ENCODE results near the gene SEC61A1. TPM values are rescaled to one million over a fixed set of nuclear protein-coding genes. Genes with fewer than 3 reads are reported as not detected.

The SEC61A1 gene
- total RNA-seq, 1 experiment from 2014 or later, result 85.3 TPM

DNA sequence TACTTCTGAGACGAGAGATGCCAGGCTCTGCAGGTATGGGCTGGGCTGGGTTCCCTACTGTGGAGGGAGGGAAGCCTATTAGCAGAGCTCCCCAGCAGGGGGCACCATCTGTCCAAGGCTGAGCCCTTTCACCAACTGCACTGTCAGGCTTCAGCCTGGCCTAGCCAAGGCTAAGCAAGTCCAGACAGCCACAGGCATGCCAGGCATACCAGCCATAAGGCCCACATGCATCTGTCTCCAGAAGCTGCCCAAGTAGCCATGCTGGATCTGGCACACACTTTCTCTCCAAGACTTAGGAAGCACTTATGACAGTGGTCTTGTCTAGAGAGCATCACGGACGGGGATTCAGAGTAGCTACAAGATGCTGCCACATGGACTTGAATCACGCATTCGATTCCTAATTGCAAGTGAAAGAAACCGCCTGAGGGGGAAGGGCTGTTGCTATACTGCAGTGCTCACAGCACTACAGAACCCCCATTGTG, 43.0 kb downstream of the SEC61A1 start:
- Histone ChIP-seq H3K4me3 (ENCODE audit: low read length) (peak overlapping the region; percentile 40; the same call in 1 of the 2 replicates), H3K9ac (ENCODE audit: low read length) (peak overlapping the region; percentile 61), H2AFZ (ENCODE audit: low read length) (no peak overlapping the region), H3K36me3 (ENCODE audit: insufficient read depth, low read length) (peaks cover 80% of the 10 kb centered on the region), H3K79me2 (ENCODE audit: low read length) (peaks cover 65% of the 10 kb centered on the region), H3K4me2 (ENCODE audit: low read depth, low read length, poor library complexity, severe bottlenecking) (peak overlapping the region; percentile 58), H3K9me3 (ENCODE audit: low read length) (no peaks in the 10 kb centered on the region), H3K27me3 (ENCODE audit: low read length) (no peaks in the 10 kb centered on the region), H4K20me1 (ENCODE audit: insufficient read depth, low read depth, low read length) (peaks cover 10% of the 10 kb centered on the region; the same call in 1 of the 2 replicates), H3K9me2 (replicated peaks; ENCODE audit: insufficient read depth, low read length) (no peaks in the 10 kb centered on the region), H3K4me1 (ENCODE audit: low read length) (peaks cover 76% of the 10 kb centered on the region), H3K27ac (ENCODE audit: low read length) (peak overlapping the region; percentile 91)
- DNase-seq, result peak; percentile 92

DNA sequence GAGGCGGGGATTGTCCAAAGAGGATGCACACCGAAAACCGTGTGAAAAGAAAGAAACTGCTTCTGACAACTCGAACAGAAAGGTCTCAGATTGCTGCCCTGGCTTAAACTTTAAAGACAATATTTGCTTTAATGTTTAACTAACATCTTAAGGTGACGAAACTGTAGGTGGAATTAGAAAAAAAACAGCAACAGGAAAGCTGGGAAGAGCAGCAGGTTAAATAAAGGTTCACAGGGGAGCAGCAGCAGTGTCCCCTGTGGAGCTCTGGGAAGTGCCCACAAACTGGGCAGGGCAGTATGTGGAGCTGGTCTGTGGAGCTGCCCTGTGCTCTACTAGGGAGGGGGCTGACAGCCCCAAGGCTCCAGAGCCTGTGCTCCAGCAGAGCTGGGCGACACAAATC, 46.0 kb downstream of the SEC61A1 start:
- Histone ChIP-seq H3K9ac (ENCODE audit: low read length) (no peak overlapping the region), H2AFZ (ENCODE audit: low read length) (no peak overlapping the region), H4K20me1 (ENCODE audit: insufficient read depth, low read depth, low read length) (peaks cover 24% of the 10 kb centered on the region; the same call in 1 of the 2 replicates), H3K27me3 (ENCODE audit: low read length) (no peaks in the 10 kb centered on the region), H3K4me3 (ENCODE audit: low read length) (no peak overlapping the region), H3K79me2 (ENCODE audit: low read length) (peaks cover 64% of the 10 kb centered on the region), H3K27ac (ENCODE audit: low read length) (peak overlapping the region; percentile 91; the same call in 1 of the 2 replicates), H3K36me3 (ENCODE audit: insufficient read depth, low read length) (peaks cover 82% of the 10 kb centered on the region), H3K4me1 (ENCODE audit: low read length) (peaks cover 67% of the 10 kb centered on the region), H3K9me3 (ENCODE audit: low read length) (no peaks in the 10 kb centered on the region), H3K9me2 (replicated peaks; ENCODE audit: insufficient read depth, low read length) (no peaks in the 10 kb centered on the region), H3K4me2 (ENCODE audit: low read depth, low read length, poor library complexity, severe bottlenecking) (no peak overlapping the region)
- no peak for DNase-seq

GRCh38 chr3:128100161-128100560, 47.9 kb downstream of the SEC61A1 start:
- peaks cover 30% of the 10 kb centered on the region; the same call in 1 of the 2 replicates for H4K20me1 ChIP-seq (ENCODE audit: insufficient read depth, low read depth, low read length)
- no peaks in the 10 kb centered on the region for H3K27me3 ChIP-seq (ENCODE audit: low read length)
- no peak overlapping the region for H2AFZ ChIP-seq (ENCODE audit: low read length)
- no peak overlapping the region; the same call in 1 of the 2 replicates for H3K27ac ChIP-seq (ENCODE audit: low read length)
- H3K9me3 ChIP-seq (ENCODE audit: low read length), result no peaks in the 10 kb centered on the region
- no peak overlapping the region for H3K4me3 ChIP-seq (ENCODE audit: low read length)
- H3K36me3 ChIP-seq (ENCODE audit: insufficient read depth, low read length), result peaks cover 78% of the 10 kb centered on the region
- H3K9me2 ChIP-seq (replicated peaks; ENCODE audit: insufficient read depth, low read length), result no peaks in the 10 kb centered on the region
- H3K4me1 ChIP-seq (ENCODE audit: low read length), result peaks cover 48% of the 10 kb centered on the region
- no peak for DNase-seq
- no peak overlapping the region for H3K4me2 ChIP-seq (ENCODE audit: low read depth, low read length, poor library complexity, severe bottlenecking)
- peaks cover 62% of the 10 kb centered on the region for H3K79me2 ChIP-seq (ENCODE audit: low read length)
- no peak overlapping the region for H3K9ac ChIP-seq (ENCODE audit: low read length)

DNA sequence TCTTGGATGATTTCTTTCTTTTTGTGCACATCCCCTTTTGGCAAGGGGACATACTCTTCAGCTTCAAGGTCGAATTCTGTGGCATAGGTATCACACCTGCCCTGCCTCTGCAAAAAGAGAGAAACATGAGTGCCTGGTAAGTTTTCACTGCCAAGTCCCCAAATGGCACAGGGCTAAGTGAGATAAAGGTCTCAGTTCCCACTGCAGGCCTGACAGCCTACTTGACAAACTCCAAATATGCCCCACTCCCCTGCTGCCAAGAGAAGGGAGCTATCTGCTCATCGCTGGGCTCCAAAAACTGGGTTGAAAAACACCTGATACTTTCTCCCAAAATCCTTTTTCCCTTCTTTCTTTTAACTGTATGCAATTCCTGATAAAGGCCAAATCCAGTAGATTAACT, 48.4 kb downstream of the SEC61A1 start:
- H2AFZ ChIP-seq (ENCODE audit: low read length), result no peak overlapping the region
- DNase-seq, result no peak
- H3K9ac ChIP-seq (ENCODE audit: low read length), result no peak overlapping the region
- no peaks in the 10 kb centered on the region for H3K9me2 ChIP-seq (replicated peaks; ENCODE audit: insufficient read depth, low read length)
- H3K27me3 ChIP-seq (ENCODE audit: low read length), result no peaks in the 10 kb centered on the region
- H3K36me3 ChIP-seq (ENCODE audit: insufficient read depth, low read length), result peaks cover 82% of the 10 kb centered on the region
- peaks cover 29% of the 10 kb centered on the region; the same call in 1 of the 2 replicates for H4K20me1 ChIP-seq (ENCODE audit: insufficient read depth, low read depth, low read length)
- peaks cover 64% of the 10 kb centered on the region for H3K79me2 ChIP-seq (ENCODE audit: low read length)
- H3K9me3 ChIP-seq (ENCODE audit: low read length), result no peaks in the 10 kb centered on the region
- H3K27ac ChIP-seq (ENCODE audit: low read length), result no peak overlapping the region
- peaks cover 43% of the 10 kb centered on the region for H3K4me1 ChIP-seq (ENCODE audit: low read length)
- no peak overlapping the region for H3K4me2 ChIP-seq (ENCODE audit: low read depth, low read length, poor library complexity, severe bottlenecking)
- no peak overlapping the region for H3K4me3 ChIP-seq (ENCODE audit: low read length)

DNA sequence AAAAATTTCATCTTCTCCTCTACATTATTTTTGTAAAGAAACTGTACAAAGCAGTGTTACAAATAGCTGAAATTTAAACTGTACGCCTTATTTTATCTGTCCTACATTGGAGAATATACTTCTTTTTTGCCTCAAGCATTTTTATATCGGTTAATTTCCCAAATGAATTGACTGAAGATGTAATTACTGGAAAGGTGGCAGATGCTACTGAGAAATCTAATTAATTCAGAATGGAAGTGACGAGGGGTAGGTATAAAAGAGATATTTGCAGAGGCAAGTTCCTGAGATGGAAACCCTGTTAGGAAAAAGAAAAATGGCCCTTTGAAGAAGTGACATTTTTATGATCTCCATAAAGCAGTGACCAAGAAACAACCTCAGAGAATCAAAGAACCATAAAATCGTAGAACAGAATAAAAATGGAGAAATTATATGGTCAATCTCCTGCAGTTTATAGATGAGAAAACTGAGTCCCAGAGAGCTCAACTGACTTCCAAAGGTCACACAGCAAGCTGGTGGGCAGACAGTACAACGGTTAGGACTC, 51.0 kb downstream of the SEC61A1 start:
- no peak overlapping the region for H3K4me2 ChIP-seq (ENCODE audit: low read depth, low read length, poor library complexity, severe bottlenecking)
- H4K20me1 ChIP-seq (ENCODE audit: insufficient read depth, low read depth, low read length), result peaks cover 37% of the 10 kb centered on the region; the same call in 1 of the 2 replicates
- peaks cover 17% of the 10 kb centered on the region for H3K4me1 ChIP-seq (ENCODE audit: low read length)
- peaks cover 86% of the 10 kb centered on the region for H3K36me3 ChIP-seq (ENCODE audit: insufficient read depth, low read length)
- H3K9me2 ChIP-seq (replicated peaks; ENCODE audit: insufficient read depth, low read length), result no peaks in the 10 kb centered on the region
- H3K9me3 ChIP-seq (ENCODE audit: low read length), result no peaks in the 10 kb centered on the region
- no peak for DNase-seq
- H3K27ac ChIP-seq (ENCODE audit: low read length), result no peak overlapping the region
- peaks cover 85% of the 10 kb centered on the region for H3K79me2 ChIP-seq (ENCODE audit: low read length)
- H2AFZ ChIP-seq (ENCODE audit: low read length), result no peak overlapping the region
- no peak overlapping the region for H3K9ac ChIP-seq (ENCODE audit: low read length)
- H3K27me3 ChIP-seq (ENCODE audit: low read length), result no peaks in the 10 kb centered on the region
- H3K4me3 ChIP-seq (ENCODE audit: low read length), result no peak overlapping the region

DNA sequence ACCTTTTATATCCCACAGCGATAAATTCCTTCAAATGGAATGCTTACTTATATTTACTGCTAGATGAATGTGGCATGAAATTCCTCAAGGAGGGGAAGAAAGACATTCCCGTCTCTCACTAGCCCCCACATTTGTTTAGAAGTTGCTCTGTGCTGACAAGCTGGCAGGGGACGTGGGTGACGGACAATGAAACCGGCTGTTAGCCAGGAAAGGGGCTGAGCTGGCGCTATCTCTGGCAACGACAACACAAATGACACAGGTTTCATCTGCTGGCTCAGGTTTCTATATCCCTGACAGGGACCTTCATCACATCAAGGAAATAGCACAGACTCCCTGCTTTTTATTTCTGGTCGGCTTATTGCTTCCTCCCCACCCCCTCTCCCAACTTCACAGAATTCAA, 55.6 kb downstream of the SEC61A1 start:
- no peaks in the 10 kb centered on the region for H3K27me3 ChIP-seq (ENCODE audit: low read length)
- H3K36me3 ChIP-seq (ENCODE audit: insufficient read depth, low read length), result peaks cover 75% of the 10 kb centered on the region
- no peak overlapping the region for H3K27ac ChIP-seq (ENCODE audit: low read length)
- peaks cover 35% of the 10 kb centered on the region; the same call in 1 of the 2 replicates for H4K20me1 ChIP-seq (ENCODE audit: insufficient read depth, low read depth, low read length)
- H3K79me2 ChIP-seq (ENCODE audit: low read length), result peaks cover 92% of the 10 kb centered on the region
- no peak overlapping the region for H3K9ac ChIP-seq (ENCODE audit: low read length)
- H2AFZ ChIP-seq (ENCODE audit: low read length), result no peak overlapping the region
- no peak overlapping the region for H3K4me3 ChIP-seq (ENCODE audit: low read length)
- DNase-seq, result no peak
- no peaks in the 10 kb centered on the region for H3K4me1 ChIP-seq (ENCODE audit: low read length)
- no peak overlapping the region for H3K4me2 ChIP-seq (ENCODE audit: low read depth, low read length, poor library complexity, severe bottlenecking)
- H3K9me2 ChIP-seq (replicated peaks; ENCODE audit: insufficient read depth, low read length), result no peaks in the 10 kb centered on the region
- no peaks in the 10 kb centered on the region for H3K9me3 ChIP-seq (ENCODE audit: low read length)

DNA sequence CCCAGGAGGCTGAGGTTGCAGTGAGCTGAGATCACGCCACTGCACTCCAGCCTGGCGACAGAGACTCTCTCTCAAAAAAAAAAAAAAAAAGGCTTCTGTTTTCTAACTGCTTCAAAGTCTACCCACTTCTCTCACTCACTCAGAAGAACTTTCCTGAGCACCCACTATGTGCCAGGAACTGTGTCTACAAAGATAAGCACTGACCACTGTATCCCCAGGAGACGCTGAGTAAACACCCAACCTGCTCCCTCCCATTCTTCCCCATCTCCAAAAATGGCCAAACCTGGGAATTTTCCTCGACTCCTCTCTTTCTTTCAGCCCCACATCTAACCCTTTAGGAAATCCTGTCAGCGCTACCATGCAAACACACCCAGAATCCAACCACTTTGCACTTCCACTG, 58.9 kb downstream of the SEC61A1 start:
- H3K9me3 ChIP-seq (ENCODE audit: low read length), result no peaks in the 10 kb centered on the region

DNA sequence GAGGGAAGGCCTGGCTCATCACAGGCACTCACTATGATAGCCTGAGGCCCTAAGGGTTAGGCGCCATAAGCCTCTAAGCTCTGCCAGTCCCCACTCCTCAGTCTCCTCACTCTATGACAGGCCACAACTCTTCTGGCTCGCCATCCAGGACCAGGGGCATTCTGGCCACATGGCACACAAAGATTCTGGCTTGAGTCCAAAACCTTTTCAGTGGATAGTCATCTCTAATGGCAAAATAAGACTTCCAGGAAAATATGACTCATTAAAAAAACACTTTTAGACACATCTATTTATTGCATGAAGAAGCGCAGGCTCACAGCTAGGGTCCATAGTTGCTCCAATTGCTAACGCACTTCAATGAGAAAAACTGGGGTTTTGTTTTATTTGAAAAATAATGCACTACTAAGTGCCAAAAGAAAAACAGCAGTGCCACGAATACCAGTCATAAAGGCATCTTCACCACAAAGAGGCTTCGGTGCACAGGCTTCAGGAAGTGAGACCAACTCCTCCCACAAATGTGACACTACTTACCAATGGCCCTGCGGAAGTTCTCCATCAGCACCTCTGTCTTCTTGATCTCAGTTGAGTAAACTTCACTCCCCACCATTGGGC, 60.2 kb downstream of the SEC61A1 start:
- Histone ChIP-seq H3K9me2 (replicated peaks; ENCODE audit: insufficient read depth, low read length) (no peaks in the 10 kb centered on the region), H3K27ac (ENCODE audit: low read length) (no peak overlapping the region), H3K4me1 (ENCODE audit: low read length) (peaks cover 44% of the 10 kb centered on the region), H4K20me1 (ENCODE audit: insufficient read depth, low read depth, low read length) (peaks cover 22% of the 10 kb centered on the region; the same call in 1 of the 2 replicates), H3K9ac (ENCODE audit: low read length) (no peak overlapping the region), H3K4me2 (ENCODE audit: low read depth, low read length, poor library complexity, severe bottlenecking) (no peak overlapping the region), H3K4me3 (ENCODE audit: low read length) (no peak overlapping the region), H3K36me3 (ENCODE audit: insufficient read depth, low read length) (peaks cover 62% of the 10 kb centered on the region), H3K79me2 (ENCODE audit: low read length) (peaks cover 93% of the 10 kb centered on the region), H2AFZ (ENCODE audit: low read length) (no peak overlapping the region), H3K27me3 (ENCODE audit: low read length) (no peaks in the 10 kb centered on the region), H3K9me3 (ENCODE audit: low read length) (no peaks in the 10 kb centered on the region)
- no peak for DNase-seq

More for the DNA sequence above, 58.9 kb downstream of the SEC61A1 start:
- H3K4me3 ChIP-seq (ENCODE audit: low read length), result no peak overlapping the region
- peaks cover 71% of the 10 kb centered on the region for H3K36me3 ChIP-seq (ENCODE audit: insufficient read depth, low read length)
- H2AFZ ChIP-seq (ENCODE audit: low read length), result no peak overlapping the region
- H4K20me1 ChIP-seq (ENCODE audit: insufficient read depth, low read depth, low read length), result peaks cover 33% of the 10 kb centered on the region; the same call in 1 of the 2 replicates
- no peaks in the 10 kb centered on the region for H3K9me2 ChIP-seq (replicated peaks; ENCODE audit: insufficient read depth, low read length)
- no peak overlapping the region for H3K4me2 ChIP-seq (ENCODE audit: low read depth, low read length, poor library complexity, severe bottlenecking)
- H3K27ac ChIP-seq (ENCODE audit: low read length), result no peak overlapping the region
- peaks cover 93% of the 10 kb centered on the region for H3K79me2 ChIP-seq (ENCODE audit: low read length)
- DNase-seq, result no peak
- no peak overlapping the region for H3K9ac ChIP-seq (ENCODE audit: low read length)
- H3K4me1 ChIP-seq (ENCODE audit: low read length), result peaks cover 31% of the 10 kb centered on the region
- no peaks in the 10 kb centered on the region for H3K27me3 ChIP-seq (ENCODE audit: low read length)
